OCI-LY3 (cell line): Measurements from ENCODE around the gene ST14.
"Not testable (repeated sequence)": the region's sequence is repeated elsewhere in the genome, so short reads cannot be mapped to it uniquely, and the experiment has no call there.

Experiments
- CTCF ChIP-seq: fragments of 200-600, 300-600 bp; sonication (generic); IDR thresholded peaks from 2 replicates; pipeline ENCODE4 v1.5.1; 2014; ENCODE audit warnings: antibody characterized with exemption, low read length, low read depth
- EZH2phosphoT487 ChIP-seq: fragments of 200-600 bp; shearing (Covaris generic); IDR thresholded peaks from 2 replicates; pipeline ENCODE4 v1.6.1; 2018; ENCODE audit warnings: antibody characterized with exemption, mixed run types, low read depth

- TF ChIP-seq CTCF, EZH2phosphoT487: not testable (repeated sequence)
Observed at GRCh38 chr11:130245375-130245774, 85.8 kb downstream of the ST14 start.
